Stomach (tissue), 4 donors: ENCODE measurements around the gene HTT.

Experiments
- POLR2AphosphoS5 ChIP-seq, 3 donors: sonication (generic); formaldehyde crosslinking; IDR thresholded peaks; one replicate each; pipeline ENCODE4 v1.6.1; 2016; ENCODE audit warnings: antibody characterized with exemption in 3 of 3
- TF ChIP-seq, protein P1 (sequence below), 7 experiments: fragments of 450-650 bp in 4 of 7; fragments of 200-600 bp in 3 of 7; sonication (generic) in 3 of 7; IDR thresholded peaks; one replicate each; pipeline ENCODE4 v1.5.1; 2016 to 2019; ENCODE audit warnings: antibody characterized with exemption in 7 of 7, control low read depth in 2 of 7, mild to moderate bottlenecking in 1 of 7

- TF ChIP-seq, protein P1, sequence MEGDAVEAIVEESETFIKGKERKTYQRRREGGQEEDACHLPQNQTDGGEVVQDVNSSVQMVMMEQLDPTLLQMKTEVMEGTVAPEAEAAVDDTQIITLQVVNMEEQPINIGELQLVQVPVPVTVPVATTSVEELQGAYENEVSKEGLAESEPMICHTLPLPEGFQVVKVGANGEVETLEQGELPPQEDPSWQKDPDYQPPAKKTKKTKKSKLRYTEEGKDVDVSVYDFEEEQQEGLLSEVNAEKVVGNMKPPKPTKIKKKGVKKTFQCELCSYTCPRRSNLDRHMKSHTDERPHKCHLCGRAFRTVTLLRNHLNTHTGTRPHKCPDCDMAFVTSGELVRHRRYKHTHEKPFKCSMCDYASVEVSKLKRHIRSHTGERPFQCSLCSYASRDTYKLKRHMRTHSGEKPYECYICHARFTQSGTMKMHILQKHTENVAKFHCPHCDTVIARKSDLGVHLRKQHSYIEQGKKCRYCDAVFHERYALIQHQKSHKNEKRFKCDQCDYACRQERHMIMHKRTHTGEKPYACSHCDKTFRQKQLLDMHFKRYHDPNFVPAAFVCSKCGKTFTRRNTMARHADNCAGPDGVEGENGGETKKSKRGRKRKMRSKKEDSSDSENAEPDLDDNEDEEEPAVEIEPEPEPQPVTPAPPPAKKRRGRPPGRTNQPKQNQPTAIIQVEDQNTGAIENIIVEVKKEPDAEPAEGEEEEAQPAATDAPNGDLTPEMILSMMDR (IDR thresholded peaks at IDR 0.05) = no peak
- no peak for TF ChIP-seq POLR2AphosphoS5 (IDR thresholded peaks at IDR 0.05)
Measured at GRCh38 chr4:3098346-3098745, 23.9 kb downstream of the HTT start.
